ENCODE data around the gene CCDC70. TPM values are rescaled to one million over a fixed set of nuclear protein-coding genes. Genes with fewer than 3 reads are reported as not detected.
A peak's percentile ranks its signal among the peaks of the same experiment; 100 is the strongest.

CCDC70 gene
- total RNA-seq, 2 donors from 2014 or later, result not detected

- DNase-seq (ENCODE audit: low spot score in 2 of 2) (peak in 1 of 2 donors; percentile 72), ATAC-seq (peak; percentile 56 to 61)
- Mint-ChIP-seq H3K36me3 (peaks cover 0 to 7% of the 10 kb centered on the region in 2 donors), H3K9me3 (no peaks in the 10 kb centered on the region), H3K27ac (peak within 1 kb of the TSS in 1 of 2 donors; percentile 3)
Measured at GRCh38 chr13:51844862-51845573, 16.8 kb upstream of the CCDC70 start, which contains the start of gene TMEM272. TSS of gene TMEM272 (minus strand) at chr13:51845177. CDS start at chr13:51838530, 6,647 bp downstream.

DNA sequence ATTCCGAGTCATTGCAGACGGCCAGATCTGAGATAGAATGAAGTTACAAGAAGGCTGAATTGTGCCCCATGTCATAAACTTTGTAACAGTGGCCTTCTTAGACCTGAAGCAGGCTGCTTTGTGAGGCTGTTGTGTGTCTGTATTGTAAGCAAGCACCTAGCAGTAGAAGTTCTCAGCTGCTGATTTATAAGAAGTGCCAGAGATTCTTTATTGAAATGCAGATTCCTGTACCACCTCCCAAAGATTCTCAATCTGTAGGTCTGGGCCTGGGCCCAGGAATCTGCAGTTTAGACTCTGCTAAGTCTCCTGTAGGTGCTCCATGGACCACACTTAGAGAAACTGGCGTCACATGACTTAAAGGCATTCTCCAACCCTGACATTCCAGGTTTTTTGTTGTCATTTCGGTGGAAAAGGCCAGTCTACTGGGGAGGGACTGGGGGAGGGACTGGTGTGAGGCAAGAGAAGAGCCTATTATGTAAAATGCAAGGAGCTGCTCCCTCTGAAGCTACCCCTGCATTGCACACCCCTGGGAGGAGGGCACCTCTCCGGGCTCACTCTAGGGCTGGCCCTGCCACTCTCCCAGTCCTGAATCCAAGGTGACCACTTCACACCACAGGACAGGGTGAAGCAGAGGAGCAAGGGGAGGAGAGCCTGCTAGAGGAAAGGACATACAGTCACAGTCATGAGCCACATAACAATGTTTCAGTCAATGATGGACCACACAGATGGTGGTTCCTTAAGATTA, 16.0 kb upstream of the CCDC70 start:
- Mint-ChIP-seq H3K27ac (no peak overlapping the region), H3K9me3 (no peaks in the 10 kb centered on the region), H3K36me3 (peaks cover 0 to 7% of the 10 kb centered on the region in 2 donors)
- DNase-seq (ENCODE audit: low spot score in 2 of 2) (no peak), ATAC-seq (peak in 1 of 2 donors; percentile 14)

GRCh38 chr13:51846756-51847155, 15.0 kb upstream of the CCDC70 start:
- DNase-seq (ENCODE audit: low spot score in 2 of 2) (no peak), ATAC-seq (peak; percentile 60 to 76)
- Mint-ChIP-seq H3K9me3 (no peaks in the 10 kb centered on the region), H3K36me3 (peaks cover 0 to 7% of the 10 kb centered on the region in 2 donors), H3K27ac (no peak overlapping the region)

DNA sequence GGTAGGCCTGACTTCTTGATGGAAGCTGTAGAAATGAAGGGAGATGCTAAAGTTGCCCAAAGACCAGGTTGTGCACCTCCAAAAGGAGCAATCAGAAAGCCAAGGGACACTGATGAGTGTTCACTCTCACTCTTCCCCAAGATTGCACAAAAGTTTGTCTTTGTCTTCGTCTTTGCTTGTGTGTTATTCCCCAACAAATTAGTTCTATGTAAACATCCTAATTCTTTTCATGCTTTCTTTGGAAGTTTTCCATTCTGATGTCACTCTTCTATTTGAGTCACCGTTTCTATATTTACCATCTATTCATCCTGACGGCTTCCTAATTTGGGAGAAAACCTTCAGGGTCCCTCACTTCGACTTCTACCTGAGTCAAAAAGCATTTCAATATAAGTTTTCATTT, 13.1 kb upstream of the CCDC70 start:
- no peaks in the 10 kb centered on the region for H3K9me3 Mint-ChIP-seq
- DNase-seq (ENCODE audit: low spot score in 2 of 2) (no peak), ATAC-seq (no peak)
- H3K27ac Mint-ChIP-seq, result no peak overlapping the region
- H3K36me3 Mint-ChIP-seq, result peaks cover 0 to 7% of the 10 kb centered on the region in 2 donors

DNA sequence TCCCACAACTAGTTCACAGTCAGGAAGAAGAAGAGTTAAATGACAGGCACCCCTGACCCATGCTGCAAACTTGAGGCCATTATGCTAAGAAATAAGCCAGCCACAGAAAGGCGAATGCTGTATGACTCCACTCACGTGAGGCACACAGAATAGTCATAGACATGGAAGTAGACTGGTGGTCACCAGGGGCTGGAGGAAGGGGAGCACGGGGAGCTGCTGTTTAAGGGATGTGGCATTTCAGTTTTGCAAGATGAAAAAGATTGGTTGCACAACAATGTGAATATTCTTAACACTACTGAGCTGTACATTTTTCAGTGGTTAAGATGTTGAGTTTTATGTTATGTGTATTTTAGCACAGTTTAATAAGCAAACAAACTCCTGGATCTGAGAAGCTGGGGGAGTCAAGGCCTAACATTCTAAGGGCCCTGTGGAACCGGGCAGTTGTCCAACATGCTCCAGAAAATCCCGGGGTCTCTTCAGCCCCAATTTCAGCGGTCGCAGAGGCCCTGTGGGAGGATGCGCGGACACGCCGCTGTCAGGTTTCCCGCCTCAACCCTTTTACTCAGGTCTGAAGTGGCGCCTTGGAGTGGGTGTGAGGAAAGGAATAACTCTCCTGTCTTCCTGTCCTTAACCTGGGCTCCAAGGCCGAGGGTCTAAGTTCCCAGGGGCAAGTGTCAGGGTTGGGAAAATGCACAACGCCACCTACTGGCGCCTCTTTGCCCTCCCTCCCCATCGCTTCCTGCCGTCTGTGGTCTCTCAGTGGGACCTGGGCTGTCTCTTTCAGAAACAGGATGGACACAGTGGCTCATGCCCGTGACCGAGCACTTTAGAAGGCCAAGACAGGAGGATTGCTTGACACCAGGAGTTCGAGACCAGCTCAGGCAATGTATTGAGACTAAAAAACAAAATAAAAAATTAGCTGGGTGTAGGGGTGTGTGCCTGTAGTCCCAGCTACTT, 12.3 kb upstream of the CCDC70 start:
- Mint-ChIP-seq H3K36me3 (peaks cover 0 to 7% of the 10 kb centered on the region in 2 donors), H3K27ac (no peak overlapping the region), H3K9me3 (no peaks in the 10 kb centered on the region)
- peak in 1 of 2 donors; percentile 38 for DNase-seq (ENCODE audit: low spot score in 2 of 2)
- ATAC-seq, result peak; percentile 42 to 56

GRCh38 chr13:51856027-51856736, 5.6 kb upstream of the CCDC70 start:
- Mint-ChIP-seq H3K36me3 (no peaks in the 10 kb centered on the region), H3K27ac (no peak overlapping the region), H3K9me3 (no peaks in the 10 kb centered on the region)
- DNase-seq (ENCODE audit: low spot score in 2 of 2), result no peak
- ATAC-seq, result no peak

- DNase-seq (ENCODE audit: low spot score in 2 of 2) (no peak), ATAC-seq (no peak)
- H3K27ac Mint-ChIP-seq, result no peak overlapping the region
- H3K9me3 Mint-ChIP-seq, result no peaks in the 10 kb centered on the region
- no peaks in the 10 kb centered on the region for H3K36me3 Mint-ChIP-seq
Measured at GRCh38 chr13:51856998-51857397, 4.8 kb upstream of the CCDC70 start.

DNA sequence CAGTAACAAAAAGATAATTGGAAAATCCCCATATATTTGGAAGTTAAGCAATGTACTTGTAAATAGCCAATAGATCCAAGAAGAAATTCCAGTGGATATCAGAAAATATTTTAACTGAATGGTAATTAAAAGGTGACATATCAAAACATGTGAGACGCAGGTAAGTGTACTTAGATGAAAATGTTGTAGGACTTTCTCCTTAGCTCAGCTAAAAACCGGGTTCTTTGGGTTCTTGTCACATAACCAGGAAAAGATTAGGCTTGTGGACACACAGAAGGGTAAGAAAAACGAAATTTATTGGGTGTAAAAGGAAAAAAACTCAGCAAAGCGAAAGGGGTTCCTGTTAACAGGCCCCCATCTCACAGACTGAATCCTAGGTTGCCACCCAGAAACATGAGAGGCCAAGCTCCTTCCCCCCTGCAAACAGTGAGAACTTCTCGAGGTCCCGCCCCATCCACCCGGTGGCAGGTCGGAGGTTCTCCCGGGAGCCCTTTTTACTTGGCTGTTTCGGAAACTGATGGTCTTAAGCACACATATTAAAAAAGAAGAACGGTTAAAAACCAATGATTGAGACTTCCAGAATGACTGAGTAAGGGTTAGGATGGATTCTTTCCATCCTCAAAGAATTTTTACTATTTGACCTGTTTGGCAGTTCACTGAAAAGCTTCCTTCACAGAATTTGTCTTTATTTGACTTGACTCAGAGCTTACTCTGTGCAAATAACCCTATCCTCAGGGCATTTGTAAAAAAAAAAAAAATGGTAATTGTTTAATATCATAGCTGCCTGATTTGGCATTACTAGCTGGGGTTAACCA, 3.1 kb upstream of the CCDC70 start:
- Mint-ChIP-seq H3K9me3 (no peaks in the 10 kb centered on the region), H3K27ac (no peak overlapping the region), H3K36me3 (no peaks in the 10 kb centered on the region)
- DNase-seq (ENCODE audit: low spot score in 2 of 2) (no peak), ATAC-seq (no peak)

GRCh38 chr13:51862957-51863356, 1.2 kb downstream of the CCDC70 start:
- Mint-ChIP-seq H3K27ac (peak overlapping the region in 1 of 2 donors; percentile 14), H3K9me3 (no peaks in the 10 kb centered on the region), H3K36me3 (no peaks in the 10 kb centered on the region)
- ATAC-seq (no peak), DNase-seq (ENCODE audit: low spot score in 2 of 2) (no peak)

GRCh38 chr13:51865838-51866237, 4.1 kb downstream of the CCDC70 start:
- H3K36me3 Mint-ChIP-seq, result no peaks in the 10 kb centered on the region
- DNase-seq (ENCODE audit: low spot score in 2 of 2) (no peak), ATAC-seq (no peak)
- peak overlapping the region in 1 of 2 donors; percentile 9 for H3K27ac Mint-ChIP-seq
- H3K9me3 Mint-ChIP-seq, result no peaks in the 10 kb centered on the region

DNA sequence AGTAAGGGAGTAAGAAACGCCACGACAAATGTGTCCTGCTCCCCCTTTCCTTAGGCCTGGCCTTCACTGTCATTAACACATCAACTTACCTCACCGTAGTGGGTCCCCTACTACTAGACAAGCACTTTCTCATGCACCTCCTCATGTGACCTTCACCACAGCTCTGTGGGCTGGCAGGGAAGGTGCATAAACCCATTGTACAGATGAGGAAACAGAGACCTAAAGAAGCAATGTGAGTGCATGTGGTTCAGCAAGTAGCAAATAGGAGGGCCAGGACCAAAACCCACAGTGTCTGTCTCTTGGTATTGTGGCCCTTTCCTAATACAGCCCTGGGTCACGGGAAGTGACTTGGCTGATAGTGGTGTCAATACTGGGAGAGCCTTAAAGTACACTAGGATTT, 5.3 kb downstream of the CCDC70 start:
- Mint-ChIP-seq H3K27ac (no peak overlapping the region), H3K9me3 (no peaks in the 10 kb centered on the region), H3K36me3 (no peaks in the 10 kb centered on the region)
- no peak for ATAC-seq
- no peak for DNase-seq (ENCODE audit: low spot score in 2 of 2)

DNA sequence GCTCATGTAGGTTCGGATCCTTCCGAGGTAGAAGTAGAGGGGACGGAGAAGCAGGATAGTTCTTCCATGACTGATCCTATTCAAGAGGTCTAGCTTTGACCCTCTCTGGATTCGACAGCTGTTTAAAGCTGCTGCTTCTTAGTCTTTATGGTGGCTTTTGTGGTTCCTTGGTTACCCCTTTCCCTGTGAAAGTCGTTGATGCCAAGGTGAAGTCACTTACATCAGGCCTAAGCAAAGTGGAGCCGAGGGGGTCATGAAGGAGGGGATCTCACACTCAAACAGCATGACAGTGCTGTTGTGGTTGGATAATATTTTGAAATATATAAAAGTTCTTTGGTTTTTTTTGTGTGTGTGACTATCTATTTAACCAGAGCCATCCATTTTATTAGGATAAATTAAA, 8.1 kb downstream of the CCDC70 start:
- Mint-ChIP-seq H3K9me3 (no peaks in the 10 kb centered on the region), H3K36me3 (no peaks in the 10 kb centered on the region), H3K27ac (no peak overlapping the region)
- DNase-seq (ENCODE audit: low spot score in 2 of 2) (no peak), ATAC-seq (no peak)

DNA sequence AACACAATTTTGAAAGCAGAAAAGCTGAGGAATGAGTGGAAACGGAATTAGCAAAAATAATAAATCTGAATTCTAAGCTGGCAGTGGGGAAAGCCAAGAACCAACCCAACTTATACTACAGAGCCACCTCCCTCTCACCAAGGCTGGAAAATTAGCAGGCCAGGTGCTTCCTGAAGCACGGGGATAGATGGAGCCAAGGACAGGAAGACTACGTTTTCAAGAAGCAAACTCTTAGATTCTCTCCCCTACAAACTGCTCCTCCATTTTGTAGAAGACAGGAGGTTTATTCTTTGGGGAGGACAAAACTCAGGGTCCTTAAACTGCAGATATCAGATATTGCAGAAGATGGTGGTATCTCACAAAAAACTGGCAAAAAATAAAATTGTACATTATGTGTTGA, 8.8 kb downstream of the CCDC70 start:
- Mint-ChIP-seq H3K36me3 (no peaks in the 10 kb centered on the region), H3K9me3 (no peaks in the 10 kb centered on the region), H3K27ac (no peak overlapping the region)
- DNase-seq (ENCODE audit: low spot score in 2 of 2) (no peak), ATAC-seq (no peak)

DNA sequence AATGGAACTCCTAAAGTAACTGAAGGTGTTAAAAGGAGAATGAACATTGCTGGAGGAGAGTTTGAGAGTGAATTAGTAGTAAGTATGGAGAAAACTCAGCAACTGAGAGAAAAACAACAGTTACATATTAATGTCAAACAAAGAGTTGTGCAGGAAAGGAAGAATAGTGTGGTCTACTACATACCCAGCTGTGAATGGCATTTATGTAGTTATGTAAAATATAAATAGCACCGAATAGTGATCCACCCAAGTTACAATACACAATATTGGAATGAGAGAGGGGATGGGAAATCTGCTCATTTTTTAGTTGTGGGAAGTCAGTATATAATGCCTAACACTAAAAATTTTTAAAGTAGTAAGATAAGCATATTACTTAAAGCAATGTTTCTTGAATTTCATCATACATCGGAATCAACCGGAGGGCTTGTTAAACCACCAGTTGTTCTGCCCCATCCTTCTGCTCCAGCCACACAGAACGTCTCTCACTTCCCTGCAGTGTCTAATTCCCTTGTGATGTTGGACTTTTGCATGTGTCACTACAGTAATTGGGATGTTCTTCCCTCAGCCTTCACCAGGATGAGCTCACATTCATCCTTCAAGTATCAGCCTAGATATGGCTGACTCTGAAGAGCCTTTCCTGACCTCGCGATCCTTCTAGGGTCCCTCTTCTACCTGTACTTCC, 11.5 kb downstream of the CCDC70 start:
- no peaks in the 10 kb centered on the region for H3K9me3 Mint-ChIP-seq
- DNase-seq (ENCODE audit: low spot score in 2 of 2) (no peak), ATAC-seq (no peak)
- H3K36me3 Mint-ChIP-seq, result no peaks in the 10 kb centered on the region
- H3K27ac Mint-ChIP-seq, result no peak overlapping the region

DNA sequence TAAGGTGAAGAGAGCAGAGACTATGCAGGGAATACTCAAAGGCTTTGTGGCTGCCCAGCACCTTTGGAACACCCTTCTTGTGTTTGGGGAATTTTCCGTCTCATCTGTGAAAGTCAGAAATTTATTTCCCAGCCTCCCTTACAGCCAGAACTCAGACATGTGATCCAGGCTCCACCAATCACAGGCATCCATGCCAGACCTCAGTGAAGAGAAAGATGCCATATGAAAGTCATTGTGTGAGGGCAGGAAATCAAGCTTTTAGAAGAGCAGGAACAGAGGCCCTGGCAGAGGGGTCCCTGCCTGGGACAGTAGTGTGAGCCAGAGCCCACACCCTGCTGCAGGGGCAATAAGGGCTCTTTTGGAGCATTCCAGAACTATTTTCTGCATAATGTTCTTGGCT, 12.1 kb downstream of the CCDC70 start:
- H3K9me3 Mint-ChIP-seq, result no peaks in the 10 kb centered on the region
- no peaks in the 10 kb centered on the region for H3K36me3 Mint-ChIP-seq
- no peak for ATAC-seq
- DNase-seq (ENCODE audit: low spot score in 2 of 2), result no peak
- H3K27ac Mint-ChIP-seq, result no peak overlapping the region

Data from activated naive CD4-positive, alpha-beta T cell treated with anti-CD3 and anti-CD28 coated beads, Interleukin-2, amount 50 U/mL, for 72 hours (primary cell).